SK-N-MC (cell line): Measurements from ENCODE around the gene CENPC.

Experiments used
- EZH2 ChIP-seq: fragments of 200-600 bp; sonication (generic); IDR thresholded peaks from one replicate; pipeline ENCODE4 v1.6.1; 2017; ENCODE audit warnings: antibody characterized with exemption
- FOXP2 ChIP-seq: optimal IDR thresholded peaks from 2 replicates; pipeline ENCODE3; 2011; ENCODE audit warnings: mild to moderate bottlenecking, moderate library complexity; ENCODE audit not compliant: insufficient read depth; ENCODE audit errors: extremely low read length, control extremely low read depth
- POLR2AphosphoS5 ChIP-seq: IDR thresholded peaks from 2 replicates; pipeline ENCODE4 v1.6.1; 2012; ENCODE audit warnings: mild to moderate bottlenecking, low read depth, low read length, borderline replicate concordance

DNA sequence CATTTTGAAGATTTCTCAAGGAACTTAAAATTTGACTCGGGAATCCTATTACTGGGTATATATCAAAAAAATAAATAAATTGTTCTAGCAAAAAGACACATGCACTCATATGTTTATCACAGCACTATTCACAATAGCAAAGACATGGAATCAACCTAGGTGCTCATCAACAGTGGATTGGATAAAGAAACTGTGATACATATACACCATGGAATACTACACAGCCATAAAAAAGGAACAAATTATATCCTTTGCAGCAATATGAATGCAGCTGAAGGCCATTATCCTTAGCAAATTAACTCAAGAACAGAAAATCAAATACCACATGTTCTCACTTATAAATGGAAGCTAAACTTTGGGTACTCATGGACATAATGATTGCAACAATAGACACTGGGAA is 97.4 kb downstream of the CENPC start:
- TF ChIP-seq POLR2AphosphoS5, result no peak
- TF ChIP-seq EZH2, result no peak
- no peak for TF ChIP-seq FOXP2
